ENCODE results near the gene STXBP1.
A peak's percentile ranks its signal among the peaks of the same experiment; 100 is the strongest.

Gene STXBP1

DNA sequence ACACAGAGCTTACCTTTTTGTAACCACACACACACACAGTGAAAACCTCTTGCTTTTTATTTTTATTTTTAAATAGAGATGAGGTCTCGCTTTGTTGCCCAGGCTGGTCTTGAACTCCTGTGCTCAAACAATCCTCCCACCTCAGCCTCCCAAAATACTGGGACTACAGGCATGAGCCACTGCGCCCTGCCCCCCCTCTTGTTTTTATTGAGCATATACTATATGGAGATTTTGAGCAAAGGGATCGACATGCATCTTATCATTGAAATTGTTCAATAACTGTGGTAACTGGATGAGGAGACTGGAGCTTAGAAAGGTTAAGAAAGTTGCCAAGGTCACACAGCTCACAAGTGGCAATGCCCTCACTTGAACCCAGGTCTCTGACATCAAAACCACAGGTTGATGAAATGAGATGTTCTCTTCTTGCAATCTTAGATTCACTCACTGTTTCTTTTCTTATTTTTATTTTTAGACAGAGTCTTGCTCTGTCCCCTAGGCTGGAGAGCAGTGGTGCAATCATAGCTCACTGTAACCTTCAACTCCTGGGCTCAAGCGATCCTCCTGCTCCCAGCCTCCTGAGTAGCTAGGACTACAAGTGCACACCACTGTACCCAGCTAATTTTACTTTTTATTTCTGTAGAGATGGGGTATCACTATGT lies 26.8 kb upstream of the STXBP1 start:
- Mint-ChIP-seq H3K36me3 (ENCODE audit: insufficient read depth) (no peaks in the 10 kb centered on the region), H3K27ac (no peak overlapping the region), H3K9me3 (no peaks in the 10 kb centered on the region), H3K27me3 (no peaks in the 10 kb centered on the region), H3K4me1 (ENCODE audit: low read depth in 2 of 2) (peaks cover 3% of the 10 kb centered on the region in 2 donors), H3K4me3 (no peak overlapping the region)
- no peak for ATAC-seq (replicated peaks)
- DNase-seq = no peak

DNA sequence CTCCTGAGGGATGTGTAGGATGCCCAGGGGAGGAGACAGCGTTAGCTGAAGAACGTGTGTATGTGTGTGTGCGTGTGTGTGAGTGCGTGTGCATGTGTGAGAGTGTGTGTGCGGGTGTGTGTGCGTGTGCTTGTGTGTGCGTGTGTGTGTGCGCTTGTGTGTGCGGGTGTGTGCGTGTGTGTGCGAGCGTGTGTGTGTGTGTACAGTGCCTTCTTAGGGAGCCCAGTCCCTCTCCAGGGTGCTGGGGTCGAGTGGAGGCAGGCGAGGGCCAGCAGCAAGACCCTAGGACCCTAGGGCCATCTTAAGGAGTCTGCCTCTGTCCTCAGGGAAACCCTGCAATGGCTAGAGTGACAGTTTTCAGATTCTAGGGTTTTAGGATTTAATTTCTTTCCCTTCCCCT lies 26.0 kb upstream of the STXBP1 start:
- no peak for ATAC-seq (replicated peaks)
- Mint-ChIP-seq H3K27ac (no peak overlapping the region), H3K4me1 (ENCODE audit: low read depth in 2 of 2) (peaks cover 0 to 3% of the 10 kb centered on the region in 2 donors), H3K36me3 (ENCODE audit: insufficient read depth) (no peaks in the 10 kb centered on the region), H3K4me3 (no peak overlapping the region), H3K27me3 (no peaks in the 10 kb centered on the region), H3K9me3 (no peaks in the 10 kb centered on the region)
- DNase-seq = no peak

DNA sequence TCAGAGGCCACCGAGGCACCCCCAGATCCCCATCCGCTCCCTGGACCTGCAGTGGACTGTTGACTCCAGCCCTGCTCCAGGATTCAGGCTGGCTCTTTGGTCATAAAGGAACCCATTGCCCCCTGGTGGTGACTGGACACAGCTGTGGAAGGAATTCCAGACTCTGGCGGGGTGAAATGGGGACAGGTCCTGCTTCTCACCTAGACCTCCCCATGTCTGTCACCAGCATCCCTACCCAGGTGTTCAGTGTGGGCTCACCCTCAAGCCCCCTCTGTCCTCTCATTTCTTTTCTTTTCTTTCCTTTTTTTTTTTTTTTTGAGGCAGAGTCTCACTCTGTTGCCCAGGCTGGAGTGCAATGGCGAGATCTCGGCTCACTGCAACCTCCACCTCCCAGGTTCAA lies 25.5 kb upstream of the STXBP1 start:
- H3K4me3 Mint-ChIP-seq = no peak overlapping the region
- H3K9me3 Mint-ChIP-seq = no peaks in the 10 kb centered on the region
- peak; percentile 47 to 55 (median 52) for DNase-seq
- peaks cover 0 to 3% of the 10 kb centered on the region in 2 donors for H3K4me1 Mint-ChIP-seq (ENCODE audit: low read depth in 2 of 2)
- no peaks in the 10 kb centered on the region for H3K27me3 Mint-ChIP-seq
- ATAC-seq (replicated peaks) = peak; percentile 60
- no peaks in the 10 kb centered on the region for H3K36me3 Mint-ChIP-seq (ENCODE audit: insufficient read depth)
- H3K27ac Mint-ChIP-seq = no peak overlapping the region

DNA sequence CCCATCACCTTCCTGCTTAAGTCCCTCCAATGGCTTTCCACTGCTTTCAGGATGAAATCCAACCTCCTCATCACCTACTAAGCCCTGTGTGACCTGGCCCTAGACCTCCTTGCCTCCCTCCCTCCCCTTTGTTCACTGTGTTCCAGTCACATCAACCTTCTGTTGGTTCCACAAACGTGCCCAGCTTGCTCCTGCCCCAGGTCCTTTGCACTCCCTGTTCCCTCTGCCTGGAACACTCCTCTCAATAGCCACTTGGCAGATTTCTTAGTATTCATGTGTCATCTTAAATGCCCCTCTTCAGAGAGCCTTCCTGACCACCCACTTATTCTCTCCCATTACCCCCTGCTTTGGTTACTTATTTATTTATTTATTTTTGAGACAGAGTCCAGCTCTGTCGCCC lies 24.1 kb upstream of the STXBP1 start:
- Mint-ChIP-seq H3K4me1 (ENCODE audit: low read depth in 2 of 2) (peaks cover 0 to 3% of the 10 kb centered on the region in 2 donors), H3K27me3 (no peaks in the 10 kb centered on the region), H3K27ac (no peak overlapping the region), H3K9me3 (no peaks in the 10 kb centered on the region), H3K36me3 (ENCODE audit: insufficient read depth) (no peaks in the 10 kb centered on the region), H3K4me3 (no peak overlapping the region)
- DNase-seq (no peak), ATAC-seq (replicated peaks) (no peak)

DNA sequence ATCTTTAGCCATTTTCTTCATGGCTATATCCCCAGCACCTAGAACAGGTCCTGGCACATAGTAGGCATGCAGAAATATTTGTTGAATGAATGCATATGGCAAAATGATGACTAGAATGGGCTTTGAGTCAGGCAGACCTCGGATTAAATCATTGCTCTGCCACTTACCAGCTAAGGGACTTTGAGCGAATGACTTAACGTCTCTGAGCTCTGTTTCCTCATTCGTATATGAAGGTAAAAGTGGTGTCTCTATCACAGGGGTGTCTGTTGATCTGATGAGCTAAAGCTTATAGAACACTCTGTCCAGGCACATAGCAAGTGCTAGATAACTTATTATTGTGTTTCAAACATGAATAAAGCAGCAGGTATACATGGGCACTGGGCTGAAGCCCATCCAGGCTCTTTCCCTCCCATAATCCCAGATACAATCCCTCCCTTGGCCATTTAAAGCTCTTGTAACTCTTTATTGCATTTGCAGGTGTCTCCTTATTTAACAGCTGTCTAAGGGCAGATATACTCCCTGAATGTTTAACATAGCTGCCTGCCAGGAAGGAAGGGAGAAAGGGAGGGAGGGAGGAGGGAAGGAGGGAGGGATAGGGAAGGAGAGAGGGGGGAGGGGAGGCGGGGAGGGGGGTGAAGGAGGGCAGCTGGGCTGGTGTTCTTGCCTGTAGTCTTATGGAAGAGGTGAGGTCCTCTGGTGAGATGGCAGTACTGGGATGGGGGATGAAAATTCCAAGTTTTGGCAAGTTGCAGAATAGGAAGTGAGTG lies 23.2 kb upstream of the STXBP1 start:
- no peak for ATAC-seq (replicated peaks)
- no peak overlapping the region for H3K27ac Mint-ChIP-seq
- no peak overlapping the region for H3K4me3 Mint-ChIP-seq
- H3K9me3 Mint-ChIP-seq = no peaks in the 10 kb centered on the region
- peaks cover 0 to 3% of the 10 kb centered on the region in 2 donors for H3K27me3 Mint-ChIP-seq
- peaks cover 0 to 3% of the 10 kb centered on the region in 2 donors for H3K4me1 Mint-ChIP-seq (ENCODE audit: low read depth in 2 of 2)
- H3K36me3 Mint-ChIP-seq (ENCODE audit: insufficient read depth) = no peaks in the 10 kb centered on the region
- DNase-seq = no peak

DNA sequence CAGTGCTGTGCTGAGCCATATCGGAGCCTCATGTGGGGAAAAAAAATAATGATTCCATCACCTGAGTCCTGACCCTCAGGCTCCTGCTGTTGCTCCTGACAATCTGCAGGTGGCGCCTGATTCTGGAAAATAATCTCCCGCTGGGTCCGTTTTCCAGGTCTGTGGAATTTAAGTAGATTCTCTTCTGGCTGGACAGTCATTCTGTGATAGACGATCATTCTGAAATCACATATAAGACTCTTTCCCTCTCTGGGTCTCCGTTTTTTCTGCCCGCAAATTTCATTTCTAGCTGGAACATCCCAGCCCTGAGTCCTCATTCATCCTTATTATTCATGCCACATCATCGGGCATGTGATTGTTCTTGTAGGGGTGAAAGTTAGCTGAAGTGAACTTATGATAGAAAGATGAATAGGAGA lies 22.1 kb upstream of the STXBP1 start:
- no peak overlapping the region for H3K27ac Mint-ChIP-seq
- H3K27me3 Mint-ChIP-seq = peaks cover 0 to 6% of the 10 kb centered on the region in 2 donors
- H3K4me3 Mint-ChIP-seq = no peak overlapping the region
- H3K36me3 Mint-ChIP-seq (ENCODE audit: insufficient read depth) = no peaks in the 10 kb centered on the region
- peaks cover 0 to 3% of the 10 kb centered on the region in 2 donors for H3K4me1 Mint-ChIP-seq (ENCODE audit: low read depth in 2 of 2)
- H3K9me3 Mint-ChIP-seq = no peaks in the 10 kb centered on the region
- DNase-seq = no peak
- peak; percentile 45 for ATAC-seq (replicated peaks)

DNA sequence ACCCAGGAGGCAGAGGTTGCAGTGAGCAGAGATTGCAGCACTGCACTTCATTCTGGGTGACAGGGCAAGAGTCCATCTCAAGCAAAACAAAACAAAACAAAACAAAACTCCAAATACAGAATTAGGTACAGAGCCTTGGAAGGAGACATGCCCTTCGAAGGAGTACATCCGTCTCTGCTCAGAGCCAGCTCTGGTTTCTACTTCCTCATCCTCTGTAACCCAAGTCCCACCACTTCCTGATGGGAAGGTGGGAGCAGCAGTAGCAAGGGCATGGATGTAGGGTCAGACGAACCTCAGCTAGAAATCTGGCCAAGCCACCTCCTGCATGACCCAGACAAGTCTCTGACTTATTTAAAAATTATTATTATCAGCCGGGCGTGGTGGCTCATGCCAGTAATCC lies 16.5 kb upstream of the STXBP1 start:
- Mint-ChIP-seq H3K4me1 (ENCODE audit: low read depth in 2 of 2) (no peaks in the 10 kb centered on the region), H3K9me3 (no peaks in the 10 kb centered on the region), H3K27ac (no peak overlapping the region), H3K36me3 (ENCODE audit: insufficient read depth) (no peaks in the 10 kb centered on the region), H3K4me3 (no peak overlapping the region), H3K27me3 (peaks cover 0 to 11% of the 10 kb centered on the region in 2 donors)
- DNase-seq (no peak), ATAC-seq (replicated peaks) (no peak)

DNA sequence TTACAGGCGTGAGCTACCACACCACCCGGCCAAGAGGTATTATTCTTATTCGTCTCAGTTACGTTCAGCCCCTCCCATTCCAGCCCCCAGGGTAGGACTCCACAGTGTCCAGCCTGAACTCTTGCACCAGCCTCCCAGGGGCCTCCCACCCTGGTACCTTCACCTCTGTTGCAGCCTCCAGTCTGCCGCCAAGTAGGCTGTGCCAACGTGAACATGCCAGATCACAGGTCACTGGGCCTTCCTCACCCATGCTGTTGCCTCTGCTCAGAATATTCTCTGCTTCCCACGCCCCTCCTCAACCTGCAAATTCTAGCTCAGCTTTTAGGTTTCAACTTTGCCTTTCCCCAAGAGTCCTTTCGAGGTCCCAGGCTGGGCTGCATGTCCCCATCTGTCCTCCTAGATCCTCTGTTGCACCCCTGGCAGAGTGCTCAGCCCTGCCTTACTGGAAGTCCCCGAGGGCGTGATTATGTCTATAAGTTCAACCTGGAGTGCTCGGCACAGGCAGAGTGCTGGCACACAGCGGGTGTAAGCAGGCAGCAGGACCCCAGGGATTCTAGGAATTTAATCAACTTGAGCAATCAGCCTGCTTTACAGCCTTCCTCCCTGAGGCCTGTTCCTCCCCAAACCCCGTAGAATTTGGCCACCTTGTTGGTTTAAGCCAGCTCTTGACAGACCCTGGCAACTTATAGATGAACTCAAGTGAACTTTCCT lies 13.1 kb upstream of the STXBP1 start:
- Mint-ChIP-seq H3K4me1 (ENCODE audit: low read depth in 2 of 2) (no peaks in the 10 kb centered on the region), H3K9me3 (no peaks in the 10 kb centered on the region), H3K4me3 (no peak overlapping the region), H3K27ac (peak overlapping the region in 1 of 2 donors; percentile 35), H3K27me3 (peaks cover 7 to 16% of the 10 kb centered on the region in 2 donors), H3K36me3 (ENCODE audit: insufficient read depth) (no peaks in the 10 kb centered on the region)
- DNase-seq (no peak), ATAC-seq (replicated peaks) (no peak)

DNA sequence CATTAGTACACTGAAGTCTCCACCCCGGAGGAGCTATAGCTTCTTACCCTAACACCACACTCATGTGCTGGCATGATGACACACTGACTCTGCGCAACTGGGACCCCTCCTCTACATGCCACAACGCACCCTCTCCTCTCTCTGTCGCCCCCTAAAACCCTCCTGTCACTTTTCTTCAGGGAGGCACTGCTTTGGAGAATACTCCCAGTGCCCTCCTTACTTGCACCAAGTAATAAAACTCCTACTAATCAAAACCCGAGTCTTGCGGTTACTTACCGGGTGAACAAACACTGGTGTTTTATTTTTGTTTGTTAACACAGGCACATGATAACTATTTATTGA lies 12.6 kb upstream of the STXBP1 start:
- no peak for DNase-seq
- Mint-ChIP-seq H3K9me3 (no peaks in the 10 kb centered on the region), H3K4me1 (ENCODE audit: low read depth in 2 of 2) (no peaks in the 10 kb centered on the region), H3K36me3 (ENCODE audit: insufficient read depth) (no peaks in the 10 kb centered on the region), H3K27ac (no peak overlapping the region), H3K4me3 (no peak overlapping the region), H3K27me3 (peaks cover 5 to 16% of the 10 kb centered on the region in 2 donors)
- ATAC-seq (replicated peaks) = no peak

DNA sequence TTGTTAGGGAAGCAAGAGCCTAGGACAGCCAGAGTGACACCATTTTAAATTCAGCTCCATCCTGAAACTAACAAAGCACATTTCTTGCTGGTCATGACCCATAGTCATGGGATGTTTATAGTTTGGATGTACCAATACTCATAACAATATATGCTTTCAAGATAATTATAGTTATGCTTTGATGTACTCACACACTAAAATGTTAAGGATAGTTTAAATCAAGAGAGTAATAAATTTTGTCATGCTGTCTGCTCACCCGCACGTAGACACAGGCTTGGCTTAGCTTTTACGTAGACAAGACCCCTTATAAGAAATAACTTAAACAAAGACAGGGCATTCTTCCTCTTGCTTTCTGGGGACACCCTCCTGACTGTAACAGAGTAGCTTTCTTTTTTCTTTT lies 8.9 kb upstream of the STXBP1 start:
- ATAC-seq (replicated peaks) (no peak), DNase-seq (no peak)
- Mint-ChIP-seq H3K4me3 (no peak overlapping the region), H3K36me3 (ENCODE audit: insufficient read depth) (peaks cover 4% of the 10 kb centered on the region), H3K27me3 (peaks cover 5 to 22% of the 10 kb centered on the region in 2 donors), H3K4me1 (ENCODE audit: low read depth in 2 of 2) (peaks cover 0 to 5% of the 10 kb centered on the region in 2 donors), H3K27ac (no peak overlapping the region), H3K9me3 (no peaks in the 10 kb centered on the region)

DNA sequence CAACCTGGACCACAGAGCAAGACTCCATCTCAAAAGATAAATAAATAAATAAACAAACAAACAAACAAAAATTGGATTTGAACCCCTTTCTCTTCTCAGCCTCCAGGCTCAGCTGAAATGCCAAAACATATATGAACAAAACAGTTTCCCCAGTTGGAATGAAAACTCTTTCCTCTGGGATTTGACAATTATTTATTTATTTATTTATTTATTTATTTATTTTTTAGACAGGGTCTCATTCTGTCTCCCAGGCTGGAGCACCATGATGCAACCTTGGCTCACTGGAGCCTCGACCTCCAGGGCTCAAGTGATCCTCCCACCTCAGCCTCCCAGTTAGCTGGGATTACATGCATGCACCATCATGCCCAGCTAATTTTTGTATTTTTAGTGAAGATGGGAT lies 6.0 kb upstream of the STXBP1 start:
- Mint-ChIP-seq H3K27me3 (peaks cover 13 to 35% of the 10 kb centered on the region in 2 donors), H3K9me3 (no peaks in the 10 kb centered on the region), H3K36me3 (ENCODE audit: insufficient read depth) (peaks cover 8% of the 10 kb centered on the region), H3K4me1 (ENCODE audit: low read depth in 2 of 2) (peaks cover 7 to 13% of the 10 kb centered on the region in 2 donors), H3K4me3 (no peak overlapping the region), H3K27ac (no peak overlapping the region)
- ATAC-seq (replicated peaks) (no peak), DNase-seq (no peak)

DNA sequence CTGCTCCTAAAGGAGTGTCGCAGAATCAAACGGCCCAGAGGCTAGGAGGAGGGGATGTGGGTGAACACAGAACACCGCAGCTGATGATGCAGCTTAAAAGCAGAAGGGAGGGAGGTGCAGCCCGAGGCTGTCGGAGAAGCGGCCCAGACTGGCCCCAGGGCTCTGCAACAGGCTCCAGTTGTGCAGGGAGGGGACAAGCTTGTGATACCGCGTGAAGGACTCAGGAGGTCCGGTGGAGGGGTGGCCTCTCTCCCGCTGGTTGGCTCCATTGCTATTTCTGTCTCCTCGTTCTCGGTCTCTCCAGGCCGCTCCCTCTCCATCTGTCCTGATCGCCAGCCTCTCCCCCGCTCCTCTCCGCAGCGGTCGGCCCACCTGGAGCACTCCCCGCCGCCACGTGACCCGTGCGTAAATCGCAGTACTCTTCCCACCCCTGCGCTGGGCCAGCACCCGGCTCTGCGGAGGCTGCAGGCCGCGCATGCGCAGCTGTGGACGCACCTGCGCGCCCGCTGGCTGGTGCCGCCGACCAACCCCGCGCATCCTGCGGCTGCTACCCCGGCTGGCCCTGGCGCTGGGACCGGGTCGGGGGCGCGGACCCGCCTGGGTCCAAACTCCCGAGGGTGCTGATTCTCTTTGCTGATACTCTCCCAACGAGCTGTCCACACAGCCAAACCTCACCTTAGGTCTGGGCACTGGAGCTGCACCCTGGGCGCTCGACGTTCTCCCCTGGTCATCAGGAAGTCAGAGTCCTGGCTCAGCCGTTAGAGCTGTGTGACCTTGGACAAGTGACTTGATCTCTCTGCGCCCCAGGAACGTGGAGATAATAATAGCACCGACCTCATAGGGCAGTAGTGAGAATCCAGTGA lies 3.7 kb upstream of the STXBP1 start:
- ATAC-seq (replicated peaks) (peak; percentile 55), DNase-seq (peak; percentile 55 to 64 (median 56))
- Mint-ChIP-seq H3K4me3 (peak overlapping the region; percentile 79), H3K36me3 (ENCODE audit: insufficient read depth) (peaks cover 13% of the 10 kb centered on the region), H3K9me3 (no peaks in the 10 kb centered on the region), H3K27me3 (peaks cover 21 to 24% of the 10 kb centered on the region in 2 donors), H3K4me1 (ENCODE audit: low read depth in 2 of 2) (peaks cover 18 to 23% of the 10 kb centered on the region in 2 donors), H3K27ac (peak overlapping the region in 1 of 2 donors; percentile 15)

DNA sequence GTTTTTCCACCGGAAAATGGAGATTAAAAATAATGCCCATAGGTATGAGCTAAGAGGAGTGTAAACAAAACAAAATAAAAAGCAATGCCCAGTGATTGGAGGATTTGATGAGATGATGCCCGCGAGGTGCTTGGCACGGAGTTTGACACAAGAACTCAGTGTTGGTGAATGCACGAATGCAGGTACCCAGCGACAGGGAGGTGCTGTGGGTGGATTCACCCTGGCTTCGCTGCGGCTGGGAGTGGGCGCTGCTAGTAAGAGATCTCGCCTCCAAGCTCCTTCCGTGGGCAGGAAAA lies 526 bp upstream of the STXBP1 start:
- peak overlapping the region in 1 of 2 donors; percentile 81 for H3K27ac Mint-ChIP-seq
- peak; percentile 8 for ATAC-seq (replicated peaks)
- H3K9me3 Mint-ChIP-seq = no peaks in the 10 kb centered on the region

More for the DNA sequence above, 526 bp upstream of the STXBP1 start:
- H3K36me3 Mint-ChIP-seq (ENCODE audit: insufficient read depth) = peaks cover 14% of the 10 kb centered on the region
- peaks cover 23 to 29% of the 10 kb centered on the region in 2 donors for H3K4me1 Mint-ChIP-seq (ENCODE audit: low read depth in 2 of 2)
- H3K4me3 Mint-ChIP-seq = peak overlapping the region; percentile 92 to 98
- H3K27me3 Mint-ChIP-seq = peaks cover 27 to 33% of the 10 kb centered on the region in 2 donors
- no peak for DNase-seq

All from effector memory CD8-positive, alpha-beta T cell (primary cell).